Heart left ventricle (tissue), 16 donors: Measurements from ENCODE around the gene NFKBIE. TPM values are rescaled to one million over a fixed set of nuclear protein-coding genes. Genes with fewer than 3 reads are reported as not detected.
A peak's percentile ranks its signal among the peaks of the same experiment; 100 is the strongest.

ENCODE experiments used
- ATAC-seq, 4 donors: fragments of 200-7000 bp; cut with Tn5 transposase; one replicate each; pipeline ENCODE4 v1.9.1; 2020 to 2022; ENCODE audit warnings: moderate library complexity in 4 of 4, mild to moderate bottlenecking in 3 of 4, moderate number of reproducible peaks in 1 of 4
- DNase-seq, 5 donors: peaks; one replicate each; pipeline ENCODE4 v3.0.0-alpha.2; 2020
- H3K27ac ChIP-seq, 12 donors: fragments of 200-600 bp; sonication (generic) in 4 of 12; one replicate each; pipeline versions ENCODE4 v1.5.0 to v1.8.0; 2016 to 2022; ENCODE audit warnings: mild to moderate bottlenecking in 2 of 12
- H3K27me3 ChIP-seq, 9 donors: fragments of 200-600 bp; sonication (generic) in 2 of 9; one replicate each; pipeline versions ENCODE4 v1.5.1 to v1.8.0; 2016 to 2022; ENCODE audit warnings: mild to moderate bottlenecking in 3 of 9
- H3K36me3 ChIP-seq, 9 donors: fragments of 200-600 bp; sonication (generic) in 2 of 9; one replicate each; pipeline versions ENCODE4 v1.5.0 to v1.8.0; 2018 to 2022; ENCODE audit warnings: mild to moderate bottlenecking in 2 of 9
- H3K4me1 ChIP-seq, 12 donors: fragments of 200-600 bp; sonication (generic) in 4 of 12; one replicate each; pipeline versions ENCODE4 v1.5.0 to v1.8.0; 2016 to 2022; ENCODE audit warnings: mild to moderate bottlenecking in 3 of 12
- H3K4me3 ChIP-seq, 12 donors: fragments of 200-600 bp; sonication (generic) in 4 of 12; one replicate each; pipeline versions ENCODE4 v1.5.0 to v1.8.0; 2017 to 2022; ENCODE audit warnings: mild to moderate bottlenecking in 9 of 12, moderate library complexity in 4 of 12
- H3K9me3 ChIP-seq, 12 donors: fragments of 200-600 bp; sonication (generic) in 4 of 12; one replicate each; pipeline versions ENCODE4 v1.5.0 to v1.8.0; 2016 to 2022; ENCODE audit warnings: mild to moderate bottlenecking in 1 of 12
- CTCF ChIP-seq, 12 donors: fragments of 200-600 bp; sonication (generic) in 4 of 12; IDR thresholded peaks; one replicate each; pipeline versions ENCODE4 v1.5.0 to v1.8.0; 2018 to 2022; ENCODE audit warnings: antibody characterized with exemption in 12 of 12, mild to moderate bottlenecking in 5 of 12
- POLR2A ChIP-seq, 2 donors: fragments of 450-650 bp; IDR thresholded peaks; one replicate each; pipeline ENCODE4 v1.6.1; 2017; ENCODE audit warnings: antibody characterized with exemption in 2 of 2, mild to moderate bottlenecking in 2 of 2, moderate library complexity in 2 of 2
- WGBS, 4 donors: extraction: QIAGEN DNeasy Blood & Tissue Kit in 2 of 4; methylation state at CpG; one replicate each; pipeline versions ENCODE4 v1.1.5 to v1.1.7; 2013 to 2018; 5-methylcytosine and 5-hydroxymethylcytosine counted together
- intact Hi-C, 10 donors: fragments of 100-400 bp; cut with DNase I; formaldehyde crosslinking; loops; one replicate each; pipeline versions ENCODE4 v1.11.1 to v1.14.2; 2022
- polyA plus RNA-seq, 2 donors: library from polyadenylated mRNA; stranded (reverse); fragments of 200-250 nt; gene quantifications; one replicate each; pipeline ENCODE4 v1.2.3, GENCODE V29; 2013
- total RNA-seq, 9 donors: library from RNA; depleted of rRNA in 2 of 9; stranded (reverse); fragments of >200 nt in 2 of 9; fragmentation: NEBNext Ultra II Directional in 3 of 9; extraction: Animal tissue kit (Norgen Biotek cat#: 25700) in 3 of 9; gene quantifications; one replicate each; pipeline versions ENCODE4 v1.1.0 to v1.2.4, GENCODE V29; 2016 to 2023
- donor health status: ischemic (EF 13 %, LVEDD 7.1; RV severe dilation, severe dysfunction).
- donor health status: healthy with polysubstance abuse.
- donor health status: DM: no; HTN: yes; CAD: no.
- donor health status: DM: no; HTN: no; CAD: no.
- donor health status: ischemic (EF 25% LVEDD 6.9; RV normal size, moderate dysfunction).
- donor health status: ischemic (EF 25% LVEDD 5.7; RV mildly dilated, moderate dysfunction).
- donor health status: healthy.
- donor health status: DM: yes; HTN: yes; CAD: no.
- donor health status: ischemic (EF 35%, LVEDD 5.7; RV mildly dilated, moderate dysfunction).
- donor health status: nonischemic (EF 11% LVEDD 7.7; RV severe dilation, severe dysfunction).
- donor health status: DM: yes; HTN: yes; CAD: no.
- donor health status: PGD.
- donor health status: ischemic (EF 29% LVEDD 5.4; RV normal size, mild dysfunction).
- donor health status: nonischemic (EF 23%, LVEDD 6.1; RV moderate dilation, normal function).

The NFKBIE gene
- total and polyA plus RNA-seq, 11 donors: 2.5 to 13.1 (median 4.0) TPM

GRCh38 chr6:44271406-44271723 lies 6.0 kb upstream of the NFKBIE start:
- H3K27me3 ChIP-seq: peaks cover 15 to 75% (median 44%) of the 10 kb centered on the region in 9 donors
- ATAC-seq: no peak
- H3K9me3 ChIP-seq: no peaks in the 10 kb centered on the region

DNA sequence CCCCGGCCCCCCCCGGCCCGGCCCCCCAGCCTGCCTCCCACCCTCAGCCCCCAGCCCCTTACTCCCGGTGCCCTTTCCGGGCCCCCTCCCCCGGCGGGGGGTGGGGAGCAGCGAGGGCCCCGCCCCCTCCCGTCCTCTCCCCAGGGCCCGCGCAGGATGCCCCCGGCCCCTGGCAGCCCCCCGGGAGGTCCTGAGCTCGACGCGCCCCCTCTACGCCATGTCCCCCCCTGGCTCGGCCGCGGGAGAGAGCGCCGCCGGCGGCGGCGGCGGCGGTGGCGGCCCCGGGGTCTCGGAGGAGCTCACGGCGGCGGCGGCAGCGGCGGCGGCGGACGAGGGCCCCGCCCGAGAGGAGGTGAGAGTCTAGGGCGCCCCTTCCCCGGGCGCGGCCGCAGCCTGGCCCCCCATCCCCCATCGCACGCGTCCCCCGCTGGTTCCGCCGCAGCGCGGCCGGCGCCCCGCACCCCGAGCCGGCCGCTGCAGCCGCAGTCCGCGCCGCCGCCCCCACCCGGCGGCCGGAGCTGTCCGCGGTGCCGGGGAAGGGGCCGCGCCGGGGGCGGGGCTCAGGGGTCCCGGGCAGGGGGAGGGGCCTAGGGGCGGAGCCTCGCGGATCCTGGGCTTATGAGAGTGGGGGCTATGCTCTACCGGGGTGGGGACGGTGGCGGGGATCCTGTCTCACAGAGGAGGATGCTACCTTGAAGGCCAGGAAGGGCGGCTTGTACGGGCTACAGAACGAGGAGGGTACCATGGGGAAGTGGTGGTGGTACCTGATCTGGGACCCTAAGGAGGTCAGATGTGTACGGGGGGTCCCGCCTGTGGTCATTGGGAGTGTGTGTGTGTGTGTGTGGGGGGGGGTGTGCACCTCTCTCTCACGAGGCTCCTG lies 5.4 kb upstream of the NFKBIE start:
- peaks cover 12 to 69% (median 38%) of the 10 kb centered on the region in 9 donors for H3K27me3 ChIP-seq
- 2 to 12% (median 2%) methylated on average over 9 to 90 of the region's 90 CpGs for WGBS, 4 donors
- H3K9me3 ChIP-seq: no peaks in the 10 kb centered on the region
- no peak overlapping the region for H3K27ac ChIP-seq
- ATAC-seq (no peak), DNase-seq (peak in 1 of 5 donors; percentile 60)
- no peak for TF ChIP-seq POLR2A (IDR thresholded peaks at IDR 0.05)
- no peak for TF ChIP-seq CTCF (IDR thresholded peaks at IDR 0.05)
- intact Hi-C loops: no loop called here
- H3K4me3 ChIP-seq: peak overlapping the region in 9 of 12 donors; percentile 34 to 60 (median 38)
- peaks cover 0 to 18% (median 2%) of the 10 kb centered on the region in 12 donors for H3K4me1 ChIP-seq
- H3K36me3 ChIP-seq: no peaks in the 10 kb centered on the region

More at GRCh38 chr6:44271406-44271723, 6.0 kb upstream of the NFKBIE start:
- TF ChIP-seq POLR2A (IDR thresholded peaks at IDR 0.05) (no peak), CTCF (IDR thresholded peaks at IDR 0.05) (no peak)
- Histone ChIP-seq H3K4me3 (no peak overlapping the region), H3K4me1 (peaks cover 0 to 24% (median 5%) of the 10 kb centered on the region in 12 donors), H3K36me3 (no peaks in the 10 kb centered on the region), H3K27ac (no peak overlapping the region)
- no peak for DNase-seq
- intact Hi-C loops: no loop called here
- 74 to 88% (median 82%) methylated on average over 6 of the region's 6 CpGs for WGBS, 4 donors

GRCh38 chr6:44269921-44270525 lies 4.7 kb upstream of the NFKBIE start, which contains the start of gene TMEM151B:
Gene TMEM151B, plus strand, starts transcription at chr6:44270450. Its CDS starts 293 bp downstream, at chr6:44270743.
- Histone ChIP-seq H3K4me3 (peak within 1 kb of the TSS in 9 of 12 donors; percentile 34 to 60 (median 38)), H3K4me1 (peaks cover 0 to 17% (median 0%) of the 10 kb centered on the region in 12 donors), H3K27ac (no peak within 1 kb of the TSS), H3K36me3 (no peaks in the 10 kb centered on the region), H3K27me3 (peaks cover 5 to 62% (median 35%) of the 10 kb centered on the region in 9 donors), H3K9me3 (no peaks in the 10 kb centered on the region)
- ATAC-seq: no peak
- 14 to 18% (median 14%) methylated on average over 25 to 29 of the region's 29 CpGs for WGBS, 4 donors
- intact Hi-C loops: loop anchor here in 9 of 10 donors (2.0 to 10.0 kb wide), 7 partner anchors 32 to 185 kb away; partner anchors contain the start of gene AARS2 (in 1 of the 9)
- no peak for DNase-seq
- TF ChIP-seq POLR2A (IDR thresholded peaks at IDR 0.05) (no peak), CTCF (IDR thresholded peaks at IDR 0.05) (no peak)
